ENCODE data around the gene ADIPOR2.

The ADIPOR2 gene

DNA sequence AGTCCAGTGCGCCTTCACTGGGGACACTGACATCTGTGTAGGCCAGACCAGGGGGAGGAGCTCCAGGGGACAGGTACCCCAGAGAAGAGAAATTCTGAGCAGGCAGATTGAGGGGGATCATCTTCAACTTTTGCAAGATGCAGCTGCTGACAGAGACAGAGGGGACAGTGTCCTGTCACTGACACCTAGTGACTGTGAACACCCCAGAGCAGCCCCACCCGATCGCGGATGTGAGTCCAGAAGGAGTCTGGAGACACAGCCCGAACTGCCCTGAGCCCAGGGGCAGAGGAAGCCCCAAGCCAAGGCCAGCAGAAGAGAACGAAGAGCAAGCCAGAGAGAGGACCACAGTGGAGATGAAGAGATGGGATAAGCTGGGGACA lies 107.8 kb downstream of the ADIPOR2 start:
- DNase-seq (ENCODE audit: low read depth in 2 of 2), result no peak

DNA sequence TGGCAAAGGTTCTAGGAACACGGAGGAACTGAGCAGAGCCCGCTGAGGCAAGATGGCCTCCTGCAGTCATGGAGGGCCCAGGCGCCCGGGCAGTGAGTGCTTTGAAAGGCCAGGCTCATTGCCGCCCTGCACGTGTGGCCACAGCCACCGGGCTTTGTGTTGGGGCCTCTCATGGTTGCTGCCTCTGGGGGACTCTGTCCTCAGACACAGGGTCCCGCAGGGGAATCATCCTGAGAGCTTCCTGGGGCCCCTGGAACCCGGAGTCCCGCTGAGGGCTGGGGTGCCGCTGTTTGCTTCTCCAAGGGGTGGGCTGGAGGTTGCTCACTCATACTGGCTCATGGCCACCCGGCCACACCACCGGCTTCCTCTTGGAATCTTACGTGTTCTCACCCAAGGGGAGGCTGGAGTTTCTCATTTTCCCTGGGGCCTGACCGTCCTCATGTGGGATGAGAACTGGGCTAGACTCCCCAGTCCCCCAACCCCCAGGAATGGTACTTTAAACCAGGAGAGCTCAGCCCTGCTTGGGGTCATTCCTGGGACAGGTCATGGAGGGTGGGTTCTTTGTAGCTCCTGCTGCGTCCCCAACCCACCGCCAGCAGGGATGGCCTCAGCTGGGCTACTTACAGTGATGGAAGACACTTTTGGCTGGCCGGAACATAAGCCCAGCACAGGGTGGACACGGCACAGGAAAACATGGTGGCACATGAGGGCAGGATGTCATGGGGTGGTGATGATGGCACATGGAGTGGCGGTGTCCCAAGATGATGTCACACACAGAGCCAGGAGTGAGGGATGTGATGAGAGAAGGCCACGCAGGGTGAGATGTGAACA lies 108.4 kb downstream of the ADIPOR2 start:
- DNase-seq (ENCODE audit: low read depth in 2 of 2), result no peak

DNA sequence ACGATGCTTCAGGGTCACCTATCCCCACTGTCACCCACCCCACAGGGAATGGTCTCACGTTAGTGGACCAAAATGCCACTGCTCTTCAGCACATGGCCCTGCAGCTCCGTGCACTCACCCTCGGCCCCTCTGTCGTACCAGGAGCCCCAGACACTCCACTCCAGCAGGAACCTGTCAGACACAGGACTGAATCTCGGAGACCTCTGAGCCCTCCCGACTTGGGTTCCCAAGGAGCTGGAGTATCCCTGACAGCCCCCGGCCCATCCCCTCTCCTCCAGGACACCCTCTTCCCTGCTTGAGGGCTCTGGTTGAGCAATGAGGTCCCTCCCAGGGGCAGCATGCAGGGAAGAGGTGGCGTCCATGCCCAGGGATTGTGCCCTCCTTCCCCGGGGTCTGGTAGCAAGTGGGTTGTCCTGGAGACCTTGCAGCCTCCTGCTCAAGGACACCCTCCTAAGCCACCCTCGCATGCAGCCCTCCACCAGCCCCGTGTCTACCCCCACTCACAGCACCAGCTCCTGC lies 109.1 kb downstream of the ADIPOR2 start:
- no peak for DNase-seq (ENCODE audit: low read depth in 2 of 2)

DNA sequence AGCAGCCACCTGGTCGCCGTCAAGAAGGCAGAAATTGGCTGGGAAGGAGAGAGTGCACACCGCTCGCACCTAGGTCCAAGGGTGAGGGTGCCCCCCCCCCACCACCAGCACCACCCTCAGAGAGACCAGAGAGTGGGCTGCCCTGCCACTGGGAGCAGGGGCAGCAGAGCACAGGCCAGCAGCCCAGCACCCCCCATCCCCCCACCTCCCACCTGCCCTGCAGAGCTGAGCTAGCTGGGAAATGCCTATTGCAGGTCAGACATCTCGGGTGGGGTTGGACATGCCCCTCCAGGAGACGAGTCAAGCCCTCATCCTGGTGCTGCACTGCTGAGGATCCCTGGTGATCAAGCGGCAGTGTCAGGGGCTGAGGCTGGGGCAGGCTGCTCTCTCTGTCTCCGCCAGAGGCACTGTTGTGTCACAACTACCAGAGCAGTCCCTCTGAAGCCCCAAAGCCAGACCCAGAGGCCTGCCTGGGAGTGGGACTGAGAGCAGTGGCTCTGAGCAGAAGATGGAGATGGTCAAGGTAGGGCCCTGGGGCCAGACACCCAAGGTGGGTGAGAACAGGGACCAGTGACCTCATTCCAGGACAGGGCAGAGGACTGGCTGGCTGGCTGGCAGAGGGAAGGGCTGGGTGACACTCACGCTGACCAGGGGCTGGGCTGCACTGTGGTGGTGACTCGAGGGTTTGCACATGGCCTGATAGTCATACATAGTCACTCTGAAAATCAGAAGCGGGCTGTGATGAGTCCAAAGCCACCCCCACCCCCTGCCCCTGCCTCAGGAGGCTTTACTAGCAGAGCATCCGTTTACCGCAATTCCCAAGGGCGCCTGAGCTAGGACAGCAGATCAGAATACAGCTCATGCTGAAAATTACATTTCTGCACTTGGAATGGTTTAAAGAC lies 109.8 kb downstream of the ADIPOR2 start:
- no peak for DNase-seq (ENCODE audit: low read depth in 2 of 2)

DNA sequence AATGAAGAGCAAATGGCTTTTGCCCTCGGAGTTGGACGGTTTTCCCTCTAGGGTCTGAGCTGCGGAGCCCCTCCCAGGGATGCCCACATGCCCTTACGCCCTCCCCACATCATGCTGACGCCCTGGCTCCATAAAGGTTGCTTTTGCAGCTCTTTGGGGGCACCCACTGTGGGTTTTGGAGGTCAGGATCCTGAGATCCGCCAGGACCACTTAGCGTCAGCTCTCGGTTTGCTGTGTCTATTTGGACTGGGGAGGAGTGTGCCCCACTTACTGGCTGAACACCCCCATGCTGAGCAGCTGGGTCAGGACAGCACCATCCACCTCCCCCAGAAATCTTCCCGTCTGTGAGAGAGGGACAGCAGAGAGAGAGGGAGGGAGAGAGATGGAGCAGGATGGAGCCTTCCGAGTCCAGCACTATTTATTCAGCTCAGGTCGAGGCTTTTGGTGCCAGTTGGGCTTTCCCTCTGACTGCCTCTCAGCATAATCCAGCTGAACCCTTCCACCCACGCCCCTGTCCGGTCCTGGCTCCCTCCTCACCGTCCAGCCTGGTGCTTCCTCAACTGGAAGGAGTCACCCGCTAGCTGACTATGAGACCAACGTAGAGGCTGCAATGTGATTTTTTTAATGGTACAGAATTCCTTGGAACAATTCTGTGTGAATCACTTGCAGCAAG lies 110.6 kb downstream of the ADIPOR2 start:
- DNase-seq (ENCODE audit: low read depth in 2 of 2), result no peak

DNA sequence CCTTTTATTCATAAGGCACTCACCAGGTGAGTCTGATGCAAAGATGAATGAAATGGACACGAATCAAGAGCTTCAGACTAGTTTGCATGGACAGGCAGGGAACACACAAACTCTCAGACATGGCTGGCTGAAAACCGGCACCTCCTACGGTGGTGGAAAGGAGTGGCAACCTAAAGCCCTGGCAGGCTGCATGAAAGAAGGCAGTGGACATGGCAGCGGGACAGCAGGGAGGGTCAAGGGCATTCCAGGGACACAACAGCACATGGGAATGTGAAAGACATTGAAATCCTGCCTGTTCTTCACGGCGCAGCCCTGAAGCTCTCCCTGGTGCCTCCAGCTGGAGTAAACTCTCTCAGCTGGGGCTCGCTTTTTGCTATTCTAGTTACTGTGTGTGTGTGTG lies 112.9 kb downstream of the ADIPOR2 start:
- DNase-seq (ENCODE audit: low read depth in 2 of 2), result no peak

DNA sequence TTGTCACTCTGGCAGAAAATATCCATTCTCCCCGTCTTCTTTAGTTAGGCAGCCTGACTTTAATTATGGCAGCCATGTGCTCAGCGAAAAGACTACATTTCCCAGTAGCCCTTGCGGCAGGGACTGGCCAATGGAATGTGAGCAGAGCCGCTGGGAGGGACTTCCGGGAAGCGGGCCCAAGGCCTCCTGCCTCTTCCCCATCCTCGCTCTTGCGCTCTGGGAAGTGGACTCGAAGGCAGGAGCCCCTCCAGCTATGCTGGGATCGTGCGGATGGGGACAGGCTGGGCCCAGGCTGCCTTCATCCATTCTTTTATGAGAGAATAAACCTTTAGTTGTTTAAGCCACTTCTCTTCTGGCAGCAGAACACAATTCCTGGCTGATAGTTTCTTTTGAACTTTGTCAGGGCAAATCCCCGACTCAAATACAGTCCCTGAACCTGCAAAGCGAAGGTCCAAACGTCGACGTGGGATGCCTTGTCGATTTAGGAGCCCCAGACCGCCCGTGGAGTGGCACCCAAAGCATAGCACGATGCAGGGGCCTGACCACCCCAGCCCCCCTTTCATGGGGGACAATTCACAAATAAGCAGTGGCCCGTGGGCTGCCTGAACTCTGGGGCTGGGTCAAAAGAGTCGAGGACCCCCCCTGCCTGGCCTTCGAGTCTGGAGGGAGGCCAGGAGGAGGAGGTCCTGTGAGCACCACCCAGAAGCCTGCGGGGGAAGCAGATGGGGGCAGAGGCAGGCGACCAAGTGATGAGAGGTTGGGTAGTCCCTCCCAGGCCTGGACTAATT lies 113.9 kb downstream of the ADIPOR2 start:
- DNase-seq (ENCODE audit: low read depth in 2 of 2), result peak; percentile 66 to 67

DNA sequence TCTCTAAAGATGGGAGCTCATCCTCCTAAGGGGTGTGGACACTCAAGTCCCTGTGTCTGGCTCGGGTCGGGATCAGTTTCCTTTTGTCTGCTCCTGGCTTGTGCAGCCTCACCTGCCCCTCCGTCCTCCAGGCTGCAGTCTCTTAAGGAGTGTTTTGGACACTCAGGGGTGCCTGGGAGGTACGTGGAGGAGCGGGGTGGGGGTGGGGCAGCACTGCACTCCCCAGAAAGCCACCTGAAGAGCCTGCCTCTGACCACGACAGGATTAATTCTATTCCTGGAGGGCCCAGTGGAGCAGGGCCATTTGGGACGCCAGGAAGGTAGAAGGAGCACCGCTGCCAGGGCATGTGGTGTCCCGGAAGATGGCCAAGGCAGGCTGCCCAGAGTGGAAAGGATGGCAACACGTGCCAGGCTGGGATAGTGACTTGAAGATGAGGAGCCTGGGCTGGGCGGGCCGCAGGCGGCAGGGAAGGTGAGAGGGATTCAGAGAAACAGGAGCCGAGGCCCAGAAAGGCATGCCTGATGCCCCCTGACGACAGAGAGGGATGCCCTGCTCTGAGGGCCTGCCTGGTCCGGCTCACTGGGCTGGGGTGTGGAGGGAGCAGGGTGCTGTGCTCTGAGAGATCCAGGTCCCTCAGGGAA lies 114.7 kb downstream of the ADIPOR2 start:
- no peak for DNase-seq (ENCODE audit: low read depth in 2 of 2)

DNA sequence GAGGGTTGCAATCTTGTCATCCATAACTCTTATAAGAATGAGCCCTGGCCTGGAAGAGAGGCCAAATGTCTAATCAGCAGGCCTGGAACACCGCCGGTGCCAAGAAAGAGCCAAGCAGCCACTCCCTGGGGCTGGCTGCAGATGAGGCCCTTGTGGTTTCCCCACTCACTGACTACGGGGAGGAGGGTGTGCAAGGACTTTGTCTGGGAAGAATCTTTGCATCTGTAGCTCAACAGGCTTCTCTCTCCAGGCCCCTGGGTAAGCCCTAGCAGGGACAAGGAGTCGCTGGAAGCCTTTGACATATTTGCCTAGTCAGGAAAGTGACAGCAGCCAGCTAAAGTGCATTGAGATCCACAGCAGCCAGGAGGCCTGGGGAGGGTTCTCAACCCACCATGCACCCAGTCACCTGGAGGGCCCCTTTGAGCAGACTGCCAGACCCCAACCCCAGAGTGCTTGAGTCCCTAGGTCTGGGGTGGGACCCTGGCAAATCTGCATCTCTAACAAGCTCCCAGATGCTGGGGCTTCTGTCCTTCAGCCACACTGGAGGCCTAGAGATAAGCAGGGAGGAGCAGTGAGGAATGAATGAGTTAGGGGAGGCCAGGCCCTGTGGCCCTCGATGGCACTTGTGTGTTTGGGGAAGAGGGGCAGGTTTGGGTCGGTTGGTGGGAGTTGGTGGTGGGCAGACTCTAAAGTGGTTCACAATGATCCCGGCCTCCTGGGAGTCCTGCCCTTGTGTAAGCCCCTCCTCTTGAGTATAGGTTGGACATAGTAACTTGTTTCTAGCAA lies 115.6 kb downstream of the ADIPOR2 start:
- no peak for DNase-seq (ENCODE audit: low read depth in 2 of 2)

DNA sequence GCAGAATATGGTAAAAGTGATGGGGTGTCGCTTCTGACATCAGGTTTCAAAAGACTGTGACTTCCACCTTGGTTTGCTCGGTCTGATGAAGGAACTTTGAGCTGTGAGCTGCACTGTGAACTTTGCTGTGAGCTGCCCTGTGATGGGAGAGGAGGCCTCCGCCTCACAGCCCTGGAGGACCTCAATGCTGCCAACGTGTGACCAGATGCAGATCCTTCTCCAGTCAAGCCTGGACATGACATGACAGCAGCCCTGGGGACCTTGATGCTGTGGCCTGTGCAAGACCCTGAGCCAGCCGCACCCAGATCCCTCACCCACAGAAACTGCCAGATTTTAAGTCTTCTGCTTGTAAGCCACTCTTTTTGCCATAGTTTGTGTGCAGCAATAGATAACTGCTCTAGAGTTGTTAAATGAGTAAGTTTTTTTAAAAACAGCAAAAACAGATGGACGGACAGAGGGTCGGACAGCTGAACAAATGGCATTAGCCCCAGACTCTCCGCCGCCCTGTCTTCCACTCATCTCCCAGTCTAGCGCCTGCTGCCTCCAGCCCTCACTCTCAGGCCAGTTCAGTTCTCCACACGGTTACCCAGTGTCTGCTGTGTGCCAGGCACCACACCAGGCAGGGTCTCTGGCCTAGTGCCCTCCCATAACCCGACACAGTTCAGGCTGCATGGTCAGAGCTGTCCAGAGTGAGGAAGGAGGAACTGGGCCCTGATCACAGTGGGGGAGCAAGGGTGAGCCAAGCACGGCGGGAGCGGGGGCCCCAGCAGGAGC lies 116.4 kb downstream of the ADIPOR2 start:
- no peak for DNase-seq (ENCODE audit: low read depth in 2 of 2)

DNA sequence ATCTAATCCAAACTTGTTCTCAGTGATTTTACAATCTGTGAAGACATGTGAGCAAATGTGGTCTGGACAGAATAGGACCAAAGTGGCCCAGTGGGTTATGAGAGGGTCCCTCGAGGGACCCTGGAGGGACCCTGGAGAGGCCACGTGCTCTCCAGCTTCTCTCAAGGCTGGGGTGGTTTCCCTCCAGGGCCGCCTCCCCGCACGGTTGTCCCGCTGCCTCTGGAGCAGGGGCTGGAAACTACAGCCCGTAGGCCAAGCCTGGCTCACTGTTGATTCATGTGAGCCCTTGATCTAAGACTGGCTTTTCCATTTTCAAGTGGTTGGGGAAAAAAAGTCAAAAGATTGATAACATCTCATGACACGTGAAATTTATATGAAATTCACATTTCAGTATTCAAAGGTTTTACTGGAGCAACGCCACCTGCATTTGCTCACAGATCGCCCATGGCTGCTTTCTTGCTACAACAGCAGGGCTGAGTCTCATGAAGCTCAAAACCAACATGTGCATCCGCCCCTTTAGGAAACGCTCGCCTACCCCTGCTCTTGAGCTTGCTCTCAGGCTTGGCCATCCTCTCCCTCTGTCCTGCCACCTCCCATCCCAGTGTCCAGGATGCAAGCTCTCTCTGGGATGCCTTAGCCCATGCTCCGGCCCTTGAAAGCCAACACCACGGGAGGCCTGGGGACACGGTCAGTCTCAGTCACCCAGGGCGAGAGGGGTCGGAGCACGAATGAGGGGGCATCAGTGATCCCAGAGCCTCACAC lies 117.3 kb downstream of the ADIPOR2 start:
- no peak for DNase-seq (ENCODE audit: low read depth in 2 of 2)

DNA sequence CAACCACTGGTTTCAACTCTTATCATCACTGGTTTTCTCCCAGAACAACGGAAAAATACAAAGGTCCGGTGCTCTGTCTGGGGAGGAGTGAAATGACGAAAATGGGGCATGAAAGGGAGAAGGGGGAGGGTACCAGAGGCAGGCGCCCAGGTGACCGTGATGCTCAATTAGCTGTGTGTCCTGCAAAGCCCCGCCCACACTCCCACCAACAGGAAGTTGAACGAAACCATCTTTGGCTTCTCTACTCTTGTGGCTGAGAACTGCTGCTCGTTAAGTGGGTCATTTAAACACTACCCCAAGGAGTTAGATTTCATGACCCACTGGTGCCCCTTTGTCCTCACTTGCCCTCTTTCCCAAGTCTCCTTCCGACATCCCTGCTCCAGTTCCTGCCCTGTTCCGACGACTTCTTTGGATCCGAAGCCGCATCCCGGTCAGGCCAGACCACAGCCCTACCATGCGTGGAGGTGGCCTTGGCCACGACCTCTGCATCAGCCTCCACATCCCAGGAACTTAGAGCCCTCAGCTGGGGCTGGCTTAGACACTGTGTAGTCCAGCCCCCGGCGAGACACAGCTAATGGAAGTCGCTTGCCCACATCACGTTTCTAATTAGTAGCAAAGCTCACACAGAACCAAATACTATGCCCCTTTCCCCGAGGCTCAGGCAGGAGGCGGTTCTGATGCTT lies 118.1 kb downstream of the ADIPOR2 start:
- no peak for DNase-seq (ENCODE audit: low read depth in 2 of 2)

DNA sequence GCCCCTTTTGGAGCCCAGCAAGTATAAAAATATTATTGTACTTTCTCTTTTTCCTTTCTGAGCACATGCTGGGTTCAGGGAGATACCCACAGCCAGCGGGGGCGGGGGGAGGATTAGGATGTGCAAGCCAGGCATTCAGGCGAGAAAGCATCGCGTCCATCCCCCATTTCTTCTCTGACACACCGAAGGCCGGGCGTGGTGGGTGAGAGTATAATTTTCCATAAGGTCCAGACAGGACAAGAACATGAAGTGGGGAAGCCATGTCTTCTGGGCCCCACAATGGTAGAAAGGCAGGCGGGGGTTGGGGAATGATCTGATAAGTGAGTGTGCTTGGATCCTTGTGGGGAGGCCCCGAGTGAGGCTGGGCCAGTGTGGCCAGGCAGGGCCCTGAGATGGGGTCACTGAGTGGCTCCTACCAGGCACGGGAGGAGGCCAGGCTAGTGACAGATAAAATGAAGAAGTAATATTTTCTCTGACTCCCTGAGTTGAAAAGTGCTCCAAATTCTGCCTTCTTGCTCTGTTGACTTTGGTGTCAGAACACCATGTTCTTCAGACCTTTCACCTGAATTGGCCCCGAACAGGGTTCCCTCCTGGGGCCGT lies 118.8 kb downstream of the ADIPOR2 start:
- no peak for DNase-seq (ENCODE audit: low read depth in 2 of 2)

DNA sequence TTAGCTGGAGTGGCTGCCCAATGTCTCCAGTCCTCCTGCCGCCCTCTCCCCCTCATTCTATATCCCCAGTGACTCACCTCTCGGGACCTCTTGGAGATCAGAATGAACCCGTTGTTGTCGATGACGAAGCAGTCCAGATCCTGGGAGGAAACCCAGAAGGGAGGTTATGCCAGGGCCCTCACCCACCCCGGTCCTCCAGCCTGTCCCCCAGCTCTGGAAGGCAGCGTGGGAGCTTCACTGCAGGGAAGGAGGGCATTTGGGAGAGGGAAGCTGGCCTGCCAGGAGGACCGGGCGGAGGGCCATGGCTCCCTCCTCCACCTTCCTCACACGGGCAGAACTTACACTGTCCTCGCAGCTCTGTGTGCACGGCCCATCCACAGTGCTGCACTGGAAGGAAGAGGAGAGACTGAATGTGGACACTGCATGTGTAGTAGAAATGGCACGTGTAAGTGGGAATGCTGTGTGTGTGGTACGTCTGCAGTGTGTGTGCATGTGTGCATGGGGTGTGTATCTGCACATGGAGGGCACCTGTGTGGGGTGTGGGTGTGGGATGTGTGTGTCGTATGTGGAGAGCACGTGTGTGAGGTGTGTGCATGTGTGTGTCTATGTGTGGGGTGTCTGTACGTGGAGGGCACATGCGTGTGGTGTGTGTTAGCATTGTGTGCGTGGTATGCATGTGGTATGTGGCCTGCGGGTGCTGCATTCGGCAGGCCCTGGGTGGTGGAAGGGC lies 119.5 kb downstream of the ADIPOR2 start:
- DNase-seq (ENCODE audit: low read depth in 2 of 2), result no peak

DNA sequence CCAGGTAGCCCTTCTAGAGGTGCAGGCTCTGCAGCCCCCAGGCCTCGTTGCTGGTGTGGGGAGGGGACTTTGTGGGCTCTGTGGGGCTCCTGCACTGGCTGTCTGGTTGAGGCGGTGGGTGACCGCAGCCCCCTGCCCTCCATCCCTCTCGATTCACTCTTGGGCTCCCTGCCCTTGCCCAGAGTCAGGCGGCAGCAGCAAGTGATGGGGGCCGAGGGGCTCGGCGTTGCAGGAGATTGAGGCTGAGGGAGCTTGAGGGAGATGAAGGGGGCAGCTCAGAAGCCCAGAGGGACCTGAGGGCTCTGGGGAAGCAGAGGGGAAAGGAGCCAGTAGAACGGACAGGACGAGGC lies 120.0 kb downstream of the ADIPOR2 start:
- no peak for DNase-seq (ENCODE audit: low read depth in 2 of 2)

DNA sequence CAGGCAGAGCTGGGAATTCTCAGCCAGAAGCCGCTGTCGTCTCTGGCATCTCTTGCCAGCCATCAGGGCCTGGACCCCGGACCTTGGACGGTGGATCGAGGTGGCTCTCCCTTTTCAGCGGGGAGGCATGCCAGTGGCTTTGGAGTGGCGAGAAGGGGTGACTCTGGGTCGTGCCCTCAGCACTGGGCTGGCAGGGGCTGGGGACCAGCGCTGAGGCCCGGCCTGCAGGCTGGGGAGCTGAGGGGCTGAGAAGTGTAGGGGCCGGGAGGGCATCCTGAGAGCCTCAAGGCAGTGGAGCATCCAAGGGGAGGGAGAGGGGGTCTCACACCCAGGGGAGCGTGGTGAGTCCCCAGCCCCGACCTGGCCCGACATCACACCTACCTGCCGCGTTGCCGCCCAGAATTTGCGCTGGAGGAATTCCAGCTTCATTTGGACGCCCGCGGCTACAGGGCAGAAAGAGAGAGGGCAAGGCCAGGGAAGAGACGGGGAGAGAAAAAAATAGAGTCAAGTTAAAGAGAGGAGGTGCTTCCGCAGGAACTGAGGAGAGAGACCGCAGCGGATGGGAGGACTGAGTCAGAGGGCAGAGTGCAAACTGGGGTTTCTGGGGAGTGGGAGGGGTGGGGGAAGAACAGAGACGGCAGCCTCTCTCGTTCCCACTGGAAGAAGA lies 120.5 kb downstream of the ADIPOR2 start:
- DNase-seq (ENCODE audit: low read depth in 2 of 2), result peak in 1 of 2 donors; percentile 27

Measured in stimulated activated CD8-positive, alpha-beta memory T cell treated with anti-CD3 and anti-CD28 coated beads, Interleukin-7, amount 100 ng/mL, for 1 hour (primary cell).